Neural crest cell (in vitro differentiated cells): ENCODE measurements around the gene ZNF710. TPM values are rescaled to one million over a fixed set of nuclear protein-coding genes. Genes with fewer than 3 reads are reported as not detected.

Experiments used
- DNase-seq: peaks from one replicate; pipeline ENCODE4 v3.0.0; 2021; ENCODE audit warnings: low read depth, mixed read lengths, low spot score
- H3K27ac Mint-ChIP-seq: one replicate; pipeline ENCODE4 v1.8.0; 2021; ENCODE audit warnings: mild to moderate bottlenecking, mixed read lengths; ENCODE audit not compliant: unreplicated experiment
- H3K27me3 Mint-ChIP-seq: 2 replicates; pipeline ENCODE4 v1.8.0; 2021; ENCODE audit warnings: low read depth, mild to moderate bottlenecking, mixed read lengths
- H3K36me3 Mint-ChIP-seq: 2 replicates; pipeline ENCODE4 v1.8.0; 2021; ENCODE audit warnings: low read depth, mild to moderate bottlenecking, mixed read lengths
- H3K4me1 Mint-ChIP-seq: 2 replicates; pipeline ENCODE4 v1.8.0; 2021; ENCODE audit warnings: mixed read lengths
- H3K4me3 Mint-ChIP-seq: one replicate; pipeline ENCODE4 v1.8.0; 2021; ENCODE audit warnings: mild to moderate bottlenecking, mixed read lengths
- H3K9me3 Mint-ChIP-seq: 2 replicates; pipeline ENCODE4 v1.8.0; 2021; ENCODE audit warnings: mixed read lengths
- total RNA-seq: library from RNA; stranded (reverse); gene quantifications from 2 replicates; pipeline ENCODE4 v1.2.1, GENCODE V29; 2021
- TF ChIP-seq, protein P1 (sequence below): fragments of 200-600 bp; sonication (generic); conservative IDR thresholded peaks from 2 replicates; pipeline ENCODE4 v1.5.0; 2021; ENCODE audit warnings: antibody characterized with exemption, mild to moderate bottlenecking

Gene ZNF710
- total RNA-seq, 1 donor from 2014 or later: 64.4 TPM

DNA sequence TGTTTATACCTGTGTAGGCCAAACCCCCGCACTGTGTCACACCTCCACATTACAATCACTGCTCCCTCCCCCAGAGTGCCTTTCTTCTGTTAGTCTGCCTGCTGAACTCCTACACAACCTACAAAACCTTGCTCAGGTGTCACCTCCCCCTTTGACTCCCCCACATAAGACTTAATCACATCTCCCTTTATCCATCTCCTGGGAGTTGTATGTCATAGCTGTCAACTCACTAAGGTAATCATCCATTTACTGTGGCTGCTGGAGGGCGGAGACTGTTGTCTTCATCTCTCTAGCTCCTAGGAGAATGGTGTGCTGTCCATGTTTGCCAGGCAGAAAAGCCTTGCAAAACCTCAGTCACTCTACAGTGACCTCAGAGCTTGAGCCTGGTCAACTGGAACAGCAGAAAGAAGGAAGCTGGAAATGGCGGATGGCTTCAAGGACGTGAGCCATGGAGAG, 43.8 kb downstream of the ZNF710 start:
- TF ChIP-seq, protein P1, sequence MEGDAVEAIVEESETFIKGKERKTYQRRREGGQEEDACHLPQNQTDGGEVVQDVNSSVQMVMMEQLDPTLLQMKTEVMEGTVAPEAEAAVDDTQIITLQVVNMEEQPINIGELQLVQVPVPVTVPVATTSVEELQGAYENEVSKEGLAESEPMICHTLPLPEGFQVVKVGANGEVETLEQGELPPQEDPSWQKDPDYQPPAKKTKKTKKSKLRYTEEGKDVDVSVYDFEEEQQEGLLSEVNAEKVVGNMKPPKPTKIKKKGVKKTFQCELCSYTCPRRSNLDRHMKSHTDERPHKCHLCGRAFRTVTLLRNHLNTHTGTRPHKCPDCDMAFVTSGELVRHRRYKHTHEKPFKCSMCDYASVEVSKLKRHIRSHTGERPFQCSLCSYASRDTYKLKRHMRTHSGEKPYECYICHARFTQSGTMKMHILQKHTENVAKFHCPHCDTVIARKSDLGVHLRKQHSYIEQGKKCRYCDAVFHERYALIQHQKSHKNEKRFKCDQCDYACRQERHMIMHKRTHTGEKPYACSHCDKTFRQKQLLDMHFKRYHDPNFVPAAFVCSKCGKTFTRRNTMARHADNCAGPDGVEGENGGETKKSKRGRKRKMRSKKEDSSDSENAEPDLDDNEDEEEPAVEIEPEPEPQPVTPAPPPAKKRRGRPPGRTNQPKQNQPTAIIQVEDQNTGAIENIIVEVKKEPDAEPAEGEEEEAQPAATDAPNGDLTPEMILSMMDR: no peak
- Mint-ChIP-seq H3K9me3 (no peaks in the 10 kb centered on the region), H3K27me3 (no peaks in the 10 kb centered on the region), H3K4me3 (peak overlapping the region; percentile 41), H3K27ac (peak overlapping the region; percentile 52), H3K4me1 (peaks cover 70% of the 10 kb centered on the region), H3K36me3 (no peaks in the 10 kb centered on the region)
- no peak for DNase-seq

DNA sequence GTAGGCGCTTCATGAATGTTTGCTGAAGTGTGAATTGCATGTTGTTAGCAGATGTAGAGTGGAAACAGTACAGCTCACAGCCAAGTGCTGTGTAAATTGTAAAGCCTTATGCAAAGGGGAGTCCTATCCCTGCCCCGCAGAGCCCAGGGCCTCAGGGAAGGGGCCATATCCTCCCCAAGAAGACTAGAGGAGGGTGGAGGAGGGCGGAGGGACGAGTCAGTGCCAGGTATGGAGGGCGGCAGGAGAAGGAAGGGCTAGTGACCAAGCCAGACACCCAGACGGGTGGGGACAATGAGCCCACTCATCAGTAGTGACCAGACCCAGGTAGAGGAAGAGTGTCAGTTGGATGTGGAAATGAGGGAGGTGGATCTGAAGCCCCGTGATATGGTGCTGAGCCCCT, 45.2 kb downstream of the ZNF710 start:
- Mint-ChIP-seq H3K36me3 (no peaks in the 10 kb centered on the region), H3K4me3 (no peak overlapping the region), H3K9me3 (no peaks in the 10 kb centered on the region), H3K4me1 (peaks cover 65% of the 10 kb centered on the region), H3K27me3 (no peaks in the 10 kb centered on the region), H3K27ac (peak overlapping the region; percentile 83)
- TF ChIP-seq, protein P1: no peak
- DNase-seq: no peak

DNA sequence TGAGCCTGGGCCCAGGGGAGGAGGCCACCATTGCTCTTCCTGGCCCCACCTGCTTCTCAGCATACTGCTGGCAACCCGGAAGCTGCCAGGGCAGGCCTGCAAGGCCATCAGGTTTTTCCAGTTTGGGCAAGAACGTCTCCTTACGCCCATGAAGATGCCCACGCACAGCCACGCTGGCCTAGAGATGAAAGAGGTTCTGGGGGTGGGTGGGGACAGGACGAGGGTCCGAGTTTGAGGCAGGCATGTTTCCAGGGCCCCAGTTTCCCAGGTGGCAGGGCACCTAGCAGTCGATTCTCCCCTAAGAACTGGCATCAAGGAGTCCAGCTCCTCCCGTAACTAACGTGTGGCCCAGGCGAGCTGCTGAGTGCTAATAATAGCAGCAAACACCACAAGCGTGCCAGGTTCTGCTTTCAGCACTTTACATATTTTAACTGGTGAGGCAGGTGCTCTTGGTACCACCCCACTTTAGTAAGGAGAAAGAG, 45.8 kb downstream of the ZNF710 start:
- H3K4me3 Mint-ChIP-seq: no peak overlapping the region
- peaks cover 60% of the 10 kb centered on the region for H3K4me1 Mint-ChIP-seq
- no peak for DNase-seq
- TF ChIP-seq, protein P1: no peak
- no peaks in the 10 kb centered on the region for H3K9me3 Mint-ChIP-seq
- no peak overlapping the region for H3K27ac Mint-ChIP-seq
- no peaks in the 10 kb centered on the region for H3K27me3 Mint-ChIP-seq
- H3K36me3 Mint-ChIP-seq: no peaks in the 10 kb centered on the region

DNA sequence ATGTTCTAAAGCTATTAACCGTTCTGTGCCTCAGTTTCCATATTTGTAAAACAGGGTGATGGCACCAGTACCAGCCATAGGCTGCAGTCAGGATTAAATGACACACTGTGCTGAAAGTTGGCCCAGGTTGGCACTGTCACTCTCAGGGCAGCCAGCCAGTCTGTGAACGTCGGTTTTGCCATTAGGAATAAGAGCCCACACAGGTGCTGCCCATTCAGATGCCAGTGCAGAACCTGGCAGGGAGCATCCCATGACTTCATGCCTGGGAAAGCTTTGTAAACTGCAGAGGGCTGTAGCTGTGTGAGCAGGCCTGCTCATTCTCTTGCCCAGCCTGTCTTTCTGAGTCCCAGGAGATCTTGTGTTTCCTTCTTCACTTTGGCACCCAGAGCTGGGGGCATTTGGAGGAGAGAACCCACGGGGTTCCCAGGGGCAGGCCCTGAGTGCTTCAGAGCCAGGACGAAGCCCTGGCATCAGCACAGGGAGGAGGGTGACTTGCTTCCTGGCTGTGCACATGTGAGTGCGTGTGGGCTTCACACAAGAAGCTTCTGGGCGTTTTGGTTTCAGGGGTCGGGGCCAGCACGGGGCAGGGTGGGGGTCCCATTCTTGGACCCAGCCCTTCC, 46.9 kb downstream of the ZNF710 start:
- H3K4me1 Mint-ChIP-seq: peaks cover 60% of the 10 kb centered on the region

DNA sequence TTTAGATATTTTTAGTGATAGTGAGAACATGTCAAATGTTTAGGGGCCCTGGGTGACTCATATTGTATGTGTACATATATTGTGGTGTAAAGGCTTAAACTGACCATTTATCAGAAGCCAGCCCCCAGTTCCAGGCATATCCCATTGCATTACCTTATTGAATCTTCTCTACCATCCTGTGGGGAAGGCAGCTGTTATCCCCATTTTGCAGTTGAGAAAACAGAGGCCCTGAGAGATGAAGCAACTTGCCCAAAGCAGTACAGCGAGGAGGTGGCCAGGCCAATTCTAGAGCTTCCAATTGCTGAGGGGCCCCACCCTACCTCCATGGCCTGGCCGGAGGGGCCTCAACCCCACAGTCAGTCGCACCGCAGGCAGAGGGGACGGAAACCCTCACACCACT, 47.9 kb downstream of the ZNF710 start:
- Mint-ChIP-seq H3K36me3 (no peaks in the 10 kb centered on the region), H3K9me3 (no peaks in the 10 kb centered on the region), H3K27me3 (no peaks in the 10 kb centered on the region), H3K4me3 (peak overlapping the region; percentile 6), H3K4me1 (peaks cover 59% of the 10 kb centered on the region), H3K27ac (peak overlapping the region; percentile 72)
- TF ChIP-seq, protein P1: no peak
- DNase-seq: no peak

More for the DNA sequence above, 46.9 kb downstream of the ZNF710 start:
- no peak overlapping the region for H3K4me3 Mint-ChIP-seq
- no peaks in the 10 kb centered on the region for H3K9me3 Mint-ChIP-seq
- H3K27me3 Mint-ChIP-seq: no peaks in the 10 kb centered on the region
- TF ChIP-seq, protein P1: no peak
- no peak for DNase-seq
- no peak overlapping the region for H3K27ac Mint-ChIP-seq
- H3K36me3 Mint-ChIP-seq: no peaks in the 10 kb centered on the region
